ENCODE measurements around the gene CEP55. TPM values are rescaled to one million over a fixed set of nuclear protein-coding genes. Genes with fewer than 3 reads are reported as not detected.

Gene CEP55
- total and polyA plus RNA-seq, 9 of the 15 experiments (the other 6 are each of a cell fraction or from before 2014, with no cell fraction given) = 4.4 to 32.5 (median 18.1) TPM

- H3K9me1 ChIP-seq (ENCODE audit: control insufficient read depth, insufficient read depth, low read length) = no peaks in the 10 kb centered on the region
- peaks cover 0 to 12% of the 10 kb centered on the region in 2 experiments; a peak in 2 of 5 replicates for H3K27me3 ChIP-seq (ENCODE audit: control insufficient read depth in 2 of 2, insufficient read depth in 2 of 2, low read length in 2 of 2)
- DNase-seq (ENCODE audit: extremely low read depth in 1 of 4, low spot score in 3 of 4) (no peak), ATAC-seq (no peak), FAIRE-seq (no peak)
- intact Hi-C loops (cut with micrococcal nuclease) = no loop called here
- no CpG with 5 or more reads among the region's 1 CpG for WGBS (ENCODE audit: insufficient coverage, low coverage, missing lambda C conversion rate)
- no peak overlapping the region for H2AFZ ChIP-seq (ENCODE audit: low read depth, low read length)
- CTCF ChIA-PET (ENCODE audit: low intra/inter-chr PET ratio) = no interaction called here
- no peak overlapping the region for H3K4me3 ChIP-seq
- H3K9ac ChIP-seq (ENCODE audit: insufficient read depth in 1 of 2, low read depth in 2 of 2, low read length in 2 of 2) = no peak overlapping the region
- in situ Hi-C loops (cut with MboI) = no loop called here
- no peaks in the 10 kb centered on the region for H3K9me3 ChIP-seq (replicated peaks; ENCODE audit: control insufficient read depth, insufficient read depth, low read depth, low read length)
- H3K79me2 ChIP-seq (ENCODE audit: control insufficient read depth, insufficient read depth, low read length) = no peaks in the 10 kb centered on the region
- TF ChIP-seq ETS2 (tag; IDR thresholded peaks at IDR 0.05; ENCODE audit: borderline replicate concordance, poor library complexity, severe bottlenecking) (no peak), POLR2AphosphoS5 (IDR thresholded peaks at IDR 0.05; ENCODE audit: control insufficient read depth, insufficient read depth, low read depth, low read length) (no peak), TARDBP (IDR thresholded peaks at IDR 0.05) (no peak), FOSL1 (tag; conservative IDR thresholded peaks at IDR 0.05) (no peak)
- POLR2A ChIA-PET = no interaction called here
- H3K27ac ChIP-seq (ENCODE audit: extremely low read depth, low read depth, low read length) = no peak overlapping the region
- no peaks in the 10 kb centered on the region; a peak in 1 of 5 replicates for H3K4me1 ChIP-seq (replicated peaks in 1 of 2; ENCODE audit: control insufficient read depth in 2 of 2, insufficient read depth in 2 of 2, low read length in 2 of 2)
- H4K20me1 ChIP-seq (replicated peaks; ENCODE audit: control insufficient read depth, insufficient read depth, low read length) = no peaks in the 10 kb centered on the region
- H3K36me3 ChIP-seq (ENCODE audit: control insufficient read depth, insufficient read depth, low read length) = no peaks in the 10 kb centered on the region
- no peak overlapping the region for H3K4me2 ChIP-seq (ENCODE audit: insufficient read depth, low read length)
- no TSS peak for BruUV-seq (replicated peaks)
Measured at GRCh38 chr10:93461807-93462178, 34.6 kb upstream of the CEP55 start.

- DNase-seq (ENCODE audit: extremely low read depth in 1 of 4, low spot score in 3 of 4) (no peak), ATAC-seq (no peak), FAIRE-seq (no peak)
- in situ Hi-C loops (cut with MboI) (no loop called here), intact Hi-C loops (cut with micrococcal nuclease) (no loop called here)
- CTCF ChIA-PET (ENCODE audit: low intra/inter-chr PET ratio) = no interaction called here
- H3K4me1 ChIP-seq (replicated peaks in 1 of 2; ENCODE audit: control insufficient read depth in 2 of 2, insufficient read depth in 2 of 2, low read length in 2 of 2) = no peaks in the 10 kb centered on the region; a peak in 1 of 5 replicates
- peaks cover 0 to 12% of the 10 kb centered on the region in 2 experiments; a peak in 2 of 5 replicates for H3K27me3 ChIP-seq (ENCODE audit: control insufficient read depth in 2 of 2, insufficient read depth in 2 of 2, low read length in 2 of 2)
- POLR2A ChIA-PET = no interaction called here
- no peaks in the 10 kb centered on the region for H4K20me1 ChIP-seq (replicated peaks; ENCODE audit: control insufficient read depth, insufficient read depth, low read length)
- no peak overlapping the region for H3K27ac ChIP-seq (ENCODE audit: extremely low read depth, low read depth, low read length)
- H3K9me1 ChIP-seq (ENCODE audit: control insufficient read depth, insufficient read depth, low read length) = no peaks in the 10 kb centered on the region
- no peak overlapping the region for H3K4me3 ChIP-seq
- H3K9ac ChIP-seq (ENCODE audit: insufficient read depth in 1 of 2, low read depth in 2 of 2, low read length in 2 of 2) = no peak overlapping the region
- H3K36me3 ChIP-seq (ENCODE audit: control insufficient read depth, insufficient read depth, low read length) = no peaks in the 10 kb centered on the region
- no peaks in the 10 kb centered on the region for H3K9me3 ChIP-seq (replicated peaks; ENCODE audit: control insufficient read depth, insufficient read depth, low read depth, low read length)
- no peak overlapping the region for H3K4me2 ChIP-seq (ENCODE audit: insufficient read depth, low read length)
- no TSS peak for BruUV-seq (replicated peaks)
- no peaks in the 10 kb centered on the region for H3K79me2 ChIP-seq (ENCODE audit: control insufficient read depth, insufficient read depth, low read length)
- H2AFZ ChIP-seq (ENCODE audit: low read depth, low read length) = no peak overlapping the region
- WGBS (ENCODE audit: insufficient coverage, low coverage, missing lambda C conversion rate) = 0% methylated on average over 2 of the region's 2 CpGs
- no peak for TF ChIP-seq PREB (CRISPR knock-in tag; IDR thresholded peaks at IDR 0.05)
- no peak for TF ChIP-seq ELK3 (CRISPR knock-in tag; IDR thresholded peaks at IDR 0.05)
- no peak for TF ChIP-seq ZNF140 (CRISPR knock-in tag; IDR thresholded peaks at IDR 0.05)
- TF ChIP-seq ZC3H4 (CRISPR knock-in tag; IDR thresholded peaks at IDR 0.05; ENCODE audit: borderline replicate concordance) = no peak
- no peak for TF ChIP-seq ZEB2 (IDR thresholded peaks at IDR 0.05)
- TF ChIP-seq TFAM (CRISPR knock-in tag; conservative IDR thresholded peaks at IDR 0.05) = no peak
- no peak for TF ChIP-seq TAF7 (tag; IDR thresholded peaks at IDR 0.05)
- TF ChIP-seq HOXB6 (CRISPR knock-in tag; IDR thresholded peaks at IDR 0.05; ENCODE audit: borderline replicate concordance) = no peak
- TF ChIP-seq ZNF316 (IDR thresholded peaks at IDR 0.05) = no peak
- TF ChIP-seq FOXA1 (IDR thresholded peaks at IDR 0.05; ENCODE audit: borderline replicate concordance) = no peak
- TF ChIP-seq NR3C1 (CRISPR knock-in tag; IDR thresholded peaks at IDR 0.05) = no peak
- no peak for TF ChIP-seq ZNF76 (CRISPR knock-in tag; IDR thresholded peaks at IDR 0.05; ENCODE audit: borderline replicate concordance)
- TF ChIP-seq ZNF253 (CRISPR knock-in tag; conservative IDR thresholded peaks at IDR 0.05) = no peak
- no peak for TF ChIP-seq SMC3 (conservative IDR thresholded peaks at IDR 0.05; ENCODE audit: insufficient read depth, low read depth, low read length)
Measured at GRCh38 chr10:93462371-93462770, 34.0 kb upstream of the CEP55 start.

All from K562 (cell line).